Brain microvascular endothelial cell (primary cell): Measurements from ENCODE around the gene ADARB2.

Experiments
- DNase-seq: peaks from one replicate; pipeline ENCODE4 v3.0.0-alpha.2; 2020
- H3K27ac ChIP-seq: fragments of 250-450 bp; sonication (Bioruptor Pico); 2 replicates; pipeline ENCODE4 v1.5.1; 2020; ENCODE audit warnings: mild to moderate bottlenecking, moderate library complexity
- H3K27me3 ChIP-seq: fragments of 250-450 bp; sonication (Bioruptor Pico); replicated peaks from 2 replicates; pipeline ENCODE4 v1.5.1; 2020; ENCODE audit warnings: mild to moderate bottlenecking
- H3K36me3 ChIP-seq: fragments of 250-450 bp; sonication (Bioruptor Pico); replicated peaks from 2 replicates; pipeline ENCODE4 v1.5.1; 2020; ENCODE audit warnings: mild to moderate bottlenecking
- H3K4me3 ChIP-seq: 2 replicates; pipeline ENCODE4 v1.5.1; 2011; ENCODE audit warnings: low read depth, mild to moderate bottlenecking, control low read depth, low read length, moderate library complexity
- in situ Hi-C: cut with HindIII; loops from 2 replicates; pipeline ENCODE4 v1.10.0; 2017; ENCODE audit warnings: low sequenced_read_pairs, low pct_ligation_motif_present
- TF ChIP-seq, protein P1 (sequence below): IDR thresholded peaks from 2 replicates; pipeline ENCODE4 v1.5.1; 2011; ENCODE audit warnings: low read depth, mild to moderate bottlenecking, moderate library complexity, low read length, control low read depth, inconsistent platforms; ENCODE audit errors: missing control alignments

The ADARB2 gene

DNA sequence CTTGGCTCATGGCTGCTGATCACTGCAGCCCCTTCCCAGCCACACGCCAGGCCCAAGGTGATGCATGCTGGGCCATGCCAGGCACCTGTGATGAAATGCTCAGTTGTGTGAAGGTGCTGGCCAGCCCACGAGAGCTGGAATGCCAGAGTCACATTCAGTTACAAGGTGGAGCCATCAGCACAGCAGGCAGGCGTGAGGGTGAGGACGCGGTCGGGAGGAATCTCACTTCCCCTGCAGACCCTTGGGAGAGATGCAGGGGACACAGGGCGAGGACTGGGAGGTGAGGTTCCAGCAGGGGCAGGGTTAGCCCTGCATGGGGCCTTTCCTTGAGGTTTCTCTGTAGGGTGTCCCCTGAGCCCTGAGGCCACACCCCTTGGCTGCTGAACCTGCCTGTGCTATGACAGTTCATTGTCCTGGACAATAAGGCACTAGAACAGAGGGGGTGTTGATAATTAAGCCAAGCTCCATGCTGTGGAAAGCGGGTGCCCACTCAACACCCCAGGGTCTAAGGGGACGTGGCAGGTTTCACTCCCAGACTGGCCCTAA lies 82.4 kb downstream of the ADARB2 start:
- DNase-seq: no peak
- Histone ChIP-seq H3K4me3 (no peak overlapping the region), H3K27ac (no peak overlapping the region), H3K36me3 (no peaks in the 10 kb centered on the region), H3K27me3 (no peaks in the 10 kb centered on the region)
- in situ Hi-C loops: no loop called here
- TF ChIP-seq, protein P1, sequence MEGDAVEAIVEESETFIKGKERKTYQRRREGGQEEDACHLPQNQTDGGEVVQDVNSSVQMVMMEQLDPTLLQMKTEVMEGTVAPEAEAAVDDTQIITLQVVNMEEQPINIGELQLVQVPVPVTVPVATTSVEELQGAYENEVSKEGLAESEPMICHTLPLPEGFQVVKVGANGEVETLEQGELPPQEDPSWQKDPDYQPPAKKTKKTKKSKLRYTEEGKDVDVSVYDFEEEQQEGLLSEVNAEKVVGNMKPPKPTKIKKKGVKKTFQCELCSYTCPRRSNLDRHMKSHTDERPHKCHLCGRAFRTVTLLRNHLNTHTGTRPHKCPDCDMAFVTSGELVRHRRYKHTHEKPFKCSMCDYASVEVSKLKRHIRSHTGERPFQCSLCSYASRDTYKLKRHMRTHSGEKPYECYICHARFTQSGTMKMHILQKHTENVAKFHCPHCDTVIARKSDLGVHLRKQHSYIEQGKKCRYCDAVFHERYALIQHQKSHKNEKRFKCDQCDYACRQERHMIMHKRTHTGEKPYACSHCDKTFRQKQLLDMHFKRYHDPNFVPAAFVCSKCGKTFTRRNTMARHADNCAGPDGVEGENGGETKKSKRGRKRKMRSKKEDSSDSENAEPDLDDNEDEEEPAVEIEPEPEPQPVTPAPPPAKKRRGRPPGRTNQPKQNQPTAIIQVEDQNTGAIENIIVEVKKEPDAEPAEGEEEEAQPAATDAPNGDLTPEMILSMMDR: no peak

DNA sequence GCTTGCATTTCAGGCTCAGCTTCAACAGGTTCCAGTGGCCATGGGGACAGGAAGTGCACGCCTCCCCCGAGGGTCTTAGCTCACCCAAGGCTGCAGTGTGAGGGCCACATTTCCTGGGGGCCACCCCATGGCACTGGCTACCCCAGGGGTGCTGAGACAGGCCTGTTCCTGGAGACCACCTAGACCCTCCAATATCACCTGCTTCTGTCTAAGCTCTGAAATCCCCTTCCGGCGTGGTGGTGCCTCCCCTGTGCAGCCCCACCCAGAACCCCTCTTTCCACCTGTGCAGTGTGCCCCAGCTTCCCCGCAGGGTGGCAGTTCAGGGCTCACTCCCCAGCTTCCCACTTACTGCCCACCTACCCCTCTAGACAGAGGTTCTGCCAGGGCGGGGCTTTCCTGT lies 83.1 kb downstream of the ADARB2 start:
- in situ Hi-C loops: no loop called here
- no peaks in the 10 kb centered on the region for H3K27me3 ChIP-seq
- TF ChIP-seq, protein P1: no peak
- H3K27ac ChIP-seq: no peak overlapping the region
- no peak overlapping the region for H3K4me3 ChIP-seq
- no peak for DNase-seq
- H3K36me3 ChIP-seq: no peaks in the 10 kb centered on the region

DNA sequence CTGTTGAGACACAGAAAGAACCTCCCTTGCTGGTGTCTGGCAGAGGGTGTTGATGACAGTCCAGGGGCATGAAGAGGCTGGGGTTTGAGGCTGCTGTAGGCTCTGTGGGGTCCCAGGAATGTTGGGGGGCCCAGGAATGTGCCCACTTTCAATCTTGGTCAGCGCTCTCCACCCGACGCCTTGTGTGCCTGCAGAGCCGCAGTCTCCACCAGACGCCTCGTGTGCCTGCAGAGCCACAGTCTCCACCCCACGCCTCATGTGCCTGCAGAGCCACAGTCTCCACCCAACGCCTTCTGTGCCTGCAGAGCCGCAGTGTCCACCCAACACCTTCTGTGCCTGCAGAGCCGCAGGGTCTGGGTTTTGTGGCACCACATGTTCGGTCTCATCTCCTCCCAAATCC lies 84.0 kb downstream of the ADARB2 start:
- no peaks in the 10 kb centered on the region for H3K36me3 ChIP-seq
- H3K27ac ChIP-seq: no peak overlapping the region
- H3K27me3 ChIP-seq: no peaks in the 10 kb centered on the region
- in situ Hi-C loops: no loop called here
- TF ChIP-seq, protein P1: no peak
- no peak for DNase-seq
- no peak overlapping the region for H3K4me3 ChIP-seq

DNA sequence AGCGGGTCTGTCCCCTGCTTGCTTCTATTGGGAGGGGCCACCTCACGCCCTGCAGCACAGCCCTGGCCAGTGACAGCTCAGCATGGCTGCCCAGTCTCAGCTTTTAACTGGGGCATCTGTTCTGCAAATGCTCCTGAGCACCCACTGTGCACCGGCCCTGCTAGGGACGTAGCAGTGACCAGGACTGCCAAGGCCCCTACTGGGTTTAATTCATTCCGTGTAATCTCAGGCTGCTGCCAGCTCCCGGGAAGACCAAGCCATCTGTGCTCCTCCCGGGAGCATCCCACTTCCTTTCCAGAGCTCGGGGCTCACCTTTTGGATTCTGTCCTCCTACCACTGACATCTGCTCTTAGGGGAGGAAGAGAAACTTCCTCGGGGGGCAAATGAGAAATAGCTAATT lies 85.2 kb downstream of the ADARB2 start:
- in situ Hi-C loops: no loop called here
- no peaks in the 10 kb centered on the region for H3K36me3 ChIP-seq
- TF ChIP-seq, protein P1: no peak

DNA sequence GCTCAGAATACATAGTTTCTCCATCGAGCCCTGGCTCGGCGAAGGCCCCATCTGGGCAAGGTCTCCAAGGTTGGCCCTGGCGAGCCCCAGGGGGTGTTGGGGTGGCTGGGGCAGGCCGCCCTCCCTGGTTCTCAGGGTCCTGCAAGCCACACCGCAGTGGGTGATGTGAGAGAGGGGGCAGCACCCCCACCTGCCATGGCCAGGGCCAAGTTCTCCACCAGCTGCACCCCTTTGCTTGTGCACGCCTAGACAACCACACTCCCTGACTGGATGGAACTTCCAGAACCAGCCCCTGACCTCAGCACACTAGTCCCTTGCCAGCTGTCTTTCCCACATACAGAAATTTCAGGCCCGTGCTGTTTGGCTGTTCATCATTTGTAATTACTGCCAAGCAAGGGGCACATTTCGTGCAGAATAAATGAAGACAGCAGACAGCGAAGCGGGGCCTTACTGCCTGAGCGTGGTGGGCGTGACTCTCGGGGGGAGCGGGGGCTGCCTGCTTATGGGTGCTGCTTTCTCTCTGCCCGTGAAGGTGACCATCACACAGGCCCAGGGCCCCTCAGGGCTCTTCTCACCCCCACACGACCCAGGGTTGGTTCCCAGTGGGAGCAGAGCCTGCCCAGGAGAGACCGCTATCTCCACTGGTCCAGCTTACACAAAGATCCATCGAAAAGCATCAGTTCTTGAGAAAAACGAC lies 85.9 kb downstream of the ADARB2 start:
- Histone ChIP-seq H3K36me3 (no peaks in the 10 kb centered on the region), H3K27me3 (no peaks in the 10 kb centered on the region), H3K4me3 (no peak overlapping the region), H3K27ac (no peak overlapping the region)
- DNase-seq: no peak
- in situ Hi-C loops: no loop called here
- TF ChIP-seq, protein P1: no peak

More for the DNA sequence above, 85.2 kb downstream of the ADARB2 start:
- Histone ChIP-seq H3K27ac (no peak overlapping the region), H3K27me3 (no peaks in the 10 kb centered on the region), H3K4me3 (no peak overlapping the region)
- no peak for DNase-seq
